Spleen (tissue), 11 donors: ENCODE data around the gene LYRM4. TPM values are rescaled to one million over a fixed set of nuclear protein-coding genes. Genes with fewer than 3 reads are reported as not detected.
A peak's percentile ranks its signal among the peaks of the same experiment; 100 is the strongest.

Experiments
- DNase-seq: peaks from one replicate; pipeline ENCODE4 v3.0.0-alpha.2; 2020
- H3K27ac ChIP-seq, 8 donors: fragments of 200-600 bp; sonication (generic) in 7 of 8; 1 replicate in 4 of 8; 2 replicates in 4 of 8; pipeline versions ENCODE4 v1.5.0 to v1.8.0; 2016 to 2021; ENCODE audit warnings: inconsistent platforms in 4 of 8, mild to moderate bottlenecking in 4 of 8, moderate library complexity in 1 of 8
- H3K27me3 ChIP-seq, 7 donors: fragments of 200-600 bp; sonication (generic) in 6 of 7; replicated peaks in 1 of 7; 1 replicate in 4 of 7; 2 replicates in 3 of 7; pipeline versions ENCODE4 v1.5.0 to v1.8.0; 2016 to 2021; ENCODE audit warnings: inconsistent platforms in 3 of 7, mild to moderate bottlenecking in 1 of 7
- H3K36me3 ChIP-seq, 6 donors: fragments of 200-600 bp; sonication (generic) in 5 of 6; 1 replicate in 4 of 6; 2 replicates in 2 of 6; pipeline versions ENCODE4 v1.5.0 to v1.8.0; 2016 to 2021; ENCODE audit warnings: inconsistent platforms in 2 of 6
- H3K4me1 ChIP-seq, 6 donors: fragments of 200-600 bp; sonication (generic) in 5 of 6; 1 replicate in 3 of 6; 2 replicates in 3 of 6; pipeline versions ENCODE4 v1.5.0 to v1.8.0; 2016 to 2021; ENCODE audit warnings: inconsistent platforms in 3 of 6
- H3K4me3 ChIP-seq, 8 donors: fragments of 200-600 bp; sonication (generic) in 7 of 8; 1 replicate in 4 of 8; 2 replicates in 4 of 8; pipeline versions ENCODE4 v1.5.0 to v1.8.0; 2016 to 2021; ENCODE audit warnings: inconsistent platforms in 4 of 8, mild to moderate bottlenecking in 4 of 8, moderate library complexity in 2 of 8
- H3K9me3 ChIP-seq, 8 donors: fragments of 200-600 bp; sonication (generic) in 7 of 8; 1 replicate in 4 of 8; 2 replicates in 4 of 8; pipeline versions ENCODE4 v1.5.0 to v1.8.0; 2016 to 2021; ENCODE audit warnings: inconsistent platforms in 4 of 8
- POLR2A ChIP-seq, 3 donors: fragments of 450-650 bp; IDR thresholded peaks; one replicate each; pipeline ENCODE4 v1.5.1; 2017; ENCODE audit warnings: antibody characterized with exemption in 3 of 3, mild to moderate bottlenecking in 1 of 3
- POLR2AphosphoS5 ChIP-seq, 3 donors: sonication (generic); formaldehyde crosslinking; IDR thresholded peaks; one replicate each; pipeline ENCODE4 v1.5.1; 2017; ENCODE audit warnings: antibody characterized with exemption in 3 of 3
- WGBS, 5 donors: extraction: QIAGEN DNeasy Blood & Tissue Kit in 3 of 5; methylation state at CpG; one replicate each; pipeline versions ENCODE4 v1.1.5 to v1.1.7; 2013 to 2018; 5-methylcytosine and 5-hydroxymethylcytosine counted together
- intact Hi-C: fragments of 100-400 bp; cut with DNase I; formaldehyde crosslinking; loops from one replicate; pipeline ENCODE4 v1.15.0; 2023; ENCODE audit warnings: low total_unique reads
- polyA plus RNA-seq, 3 donors: library from polyadenylated mRNA; stranded (reverse); fragments of 200-250 nt; gene quantifications; one replicate each; pipeline ENCODE4 v1.2.1, GENCODE V29; 2013
- total RNA-seq, 7 donors: library from RNA; depleted of rRNA in 3 of 7; stranded (reverse); fragments of >200 nt in 3 of 7; fragmentation: NEBNext Ultra II Directional in 4 of 7; extraction: Animal tissue kit (Norgen Biotek cat#: 25700) in 4 of 7; gene quantifications; one replicate each; pipeline versions ENCODE4 v1.1.0 to v1.2.1, GENCODE V29; 2016 to 2021
- TF ChIP-seq, protein P1 (sequence below), 11 experiments: fragments of 200-600 bp in 7 of 11; fragments of 450-650 bp in 4 of 11; sonication (generic) in 4 of 11; IDR thresholded peaks in 8 of 11; conservative IDR thresholded peaks in 3 of 11; 1 replicate in 7 of 11; 2 replicates in 4 of 11; pipeline versions ENCODE4 v1.4.0 to v1.8.0; 2016 to 2021; ENCODE audit warnings: antibody characterized with exemption in 11 of 11, inconsistent platforms in 4 of 11, mild to moderate bottlenecking in 1 of 11
- donor health status: healthy with polysubstance abuse.
- donor health status: DM: no; HTN: no; CAD: no; lungs with moderate emphysema.
- donor health status: DM: no; HTN: no; CAD: no.
- donor health status: Bipolar disorder and iron deficiency.
- donor health status: healthy.
- donor health status: DM: no; HTN: no; CAD: no.
- donor health status: DM: yes; HTN: yes; CAD: no.

LYRM4 gene
- total and polyA plus RNA-seq, 10 donors, result 32.1 to 58.1 (median 38.7) TPM

GRCh38 chr6:5275497-5275896, 14.7 kb upstream of the LYRM4 start:
- Histone ChIP-seq H3K27ac (no peak overlapping the region), H3K9me3 (no peaks in the 10 kb centered on the region), H3K27me3 (no peaks in the 10 kb centered on the region), H3K4me3 (no peak overlapping the region), H3K36me3 (peaks cover 0 to 9% (median 0%) of the 10 kb centered on the region in 6 donors), H3K4me1 (peaks cover 0 to 29% (median 8%) of the 10 kb centered on the region in 6 donors)
- no peak for DNase-seq
- intact Hi-C loops, result no loop called here
- TF ChIP-seq, protein P1, sequence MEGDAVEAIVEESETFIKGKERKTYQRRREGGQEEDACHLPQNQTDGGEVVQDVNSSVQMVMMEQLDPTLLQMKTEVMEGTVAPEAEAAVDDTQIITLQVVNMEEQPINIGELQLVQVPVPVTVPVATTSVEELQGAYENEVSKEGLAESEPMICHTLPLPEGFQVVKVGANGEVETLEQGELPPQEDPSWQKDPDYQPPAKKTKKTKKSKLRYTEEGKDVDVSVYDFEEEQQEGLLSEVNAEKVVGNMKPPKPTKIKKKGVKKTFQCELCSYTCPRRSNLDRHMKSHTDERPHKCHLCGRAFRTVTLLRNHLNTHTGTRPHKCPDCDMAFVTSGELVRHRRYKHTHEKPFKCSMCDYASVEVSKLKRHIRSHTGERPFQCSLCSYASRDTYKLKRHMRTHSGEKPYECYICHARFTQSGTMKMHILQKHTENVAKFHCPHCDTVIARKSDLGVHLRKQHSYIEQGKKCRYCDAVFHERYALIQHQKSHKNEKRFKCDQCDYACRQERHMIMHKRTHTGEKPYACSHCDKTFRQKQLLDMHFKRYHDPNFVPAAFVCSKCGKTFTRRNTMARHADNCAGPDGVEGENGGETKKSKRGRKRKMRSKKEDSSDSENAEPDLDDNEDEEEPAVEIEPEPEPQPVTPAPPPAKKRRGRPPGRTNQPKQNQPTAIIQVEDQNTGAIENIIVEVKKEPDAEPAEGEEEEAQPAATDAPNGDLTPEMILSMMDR (IDR thresholded peaks at IDR 0.05 in 8 of 11, conservative IDR thresholded peaks at IDR 0.05 in 3 of 11), result no peak
- TF ChIP-seq POLR2AphosphoS5 (IDR thresholded peaks at IDR 0.05), result no peak
- no peak for TF ChIP-seq POLR2A (IDR thresholded peaks at IDR 0.05)
- WGBS, 5 donors, result 83 to 98% (median 88%) methylated on average over 2 of the region's 2 CpGs

GRCh38 chr6:5274231-5274630, 13.5 kb upstream of the LYRM4 start:
- H3K4me1 ChIP-seq, result peaks cover 0 to 23% (median 5%) of the 10 kb centered on the region in 6 donors
- WGBS, 5 donors, result 77 to 94% (median 85%) methylated on average over 3 of the region's 3 CpGs
- TF ChIP-seq, protein P1 (IDR thresholded peaks at IDR 0.05 in 8 of 11, conservative IDR thresholded peaks at IDR 0.05 in 3 of 11), result no peak
- TF ChIP-seq POLR2AphosphoS5 (IDR thresholded peaks at IDR 0.05), result no peak
- TF ChIP-seq POLR2A (IDR thresholded peaks at IDR 0.05), result no peak

DNA sequence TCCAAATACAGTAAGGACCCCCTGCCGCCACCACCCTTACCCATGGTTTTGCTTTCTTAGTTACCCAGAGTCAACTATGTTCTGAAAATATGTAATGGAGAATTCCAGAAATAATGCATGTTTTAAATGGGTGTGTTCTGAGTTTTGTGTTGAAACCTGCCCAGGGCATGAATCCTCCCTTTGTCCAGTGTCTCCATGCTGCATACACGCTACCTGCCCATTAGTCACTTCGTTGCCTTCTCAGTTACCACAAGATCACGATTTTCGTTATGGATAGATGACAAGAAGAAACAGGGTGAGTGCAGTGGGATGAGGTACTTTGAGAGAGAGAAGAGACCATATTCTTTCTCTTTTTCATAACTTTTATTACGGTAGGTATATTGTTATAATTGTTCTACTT, 11.2 kb upstream of the LYRM4 start:
- Histone ChIP-seq H3K27me3 (no peaks in the 10 kb centered on the region), H3K4me1 (peaks cover 0 to 13% (median 5%) of the 10 kb centered on the region in 6 donors), H3K36me3 (peaks cover 0 to 13% (median 0%) of the 10 kb centered on the region in 6 donors), H3K4me3 (no peak overlapping the region), H3K9me3 (no peaks in the 10 kb centered on the region), H3K27ac (no peak overlapping the region)
- WGBS, 5 donors, result 94 to 98% (median 95%) methylated on average over 6 of the region's 6 CpGs
- DNase-seq, result no peak
- TF ChIP-seq, protein P1 (IDR thresholded peaks at IDR 0.05 in 8 of 11, conservative IDR thresholded peaks at IDR 0.05 in 3 of 11), result no peak
- TF ChIP-seq POLR2A (IDR thresholded peaks at IDR 0.05), result no peak
- TF ChIP-seq POLR2AphosphoS5 (IDR thresholded peaks at IDR 0.05), result no peak
- intact Hi-C loops, result no loop called here

More at GRCh38 chr6:5274231-5274630, 13.5 kb upstream of the LYRM4 start:
- intact Hi-C loops, result no loop called here
- Histone ChIP-seq H3K9me3 (no peaks in the 10 kb centered on the region), H3K4me3 (no peak overlapping the region), H3K27me3 (no peaks in the 10 kb centered on the region), H3K36me3 (peaks cover 0 to 9% (median 0%) of the 10 kb centered on the region in 6 donors), H3K27ac (no peak overlapping the region)
- DNase-seq, result no peak

- H3K4me1 ChIP-seq, result peaks cover 0 to 15% (median 5%) of the 10 kb centered on the region in 6 donors
- H3K4me3 ChIP-seq, result no peak overlapping the region
- peaks cover 0 to 20% (median 0%) of the 10 kb centered on the region in 6 donors for H3K36me3 ChIP-seq
- DNase-seq, result no peak
- no peaks in the 10 kb centered on the region for H3K9me3 ChIP-seq
- H3K27me3 ChIP-seq, result no peaks in the 10 kb centered on the region
- TF ChIP-seq POLR2AphosphoS5 (IDR thresholded peaks at IDR 0.05), result no peak
- TF ChIP-seq POLR2A (IDR thresholded peaks at IDR 0.05), result no peak
- TF ChIP-seq, protein P1 (IDR thresholded peaks at IDR 0.05 in 8 of 11, conservative IDR thresholded peaks at IDR 0.05 in 3 of 11), result no peak
- intact Hi-C loops, result no loop called here
- WGBS, 5 donors, result 44 to 58% (median 55%) methylated on average over 5 of the region's 5 CpGs
- H3K27ac ChIP-seq, result peak overlapping the region in 3 of 8 donors; percentile 2 to 3 (median 3)
Measured at GRCh38 chr6:5270093-5270680, 9.4 kb upstream of the LYRM4 start.
